GM12878 (cell line): ENCODE measurements around the gene CRYBB1.

ENCODE experiments used
- ATF3 ChIP-seq: IDR thresholded peaks from 2 replicates; pipeline ENCODE4 v1.6.1; 2011; ENCODE audit warnings: low read depth, mild to moderate bottlenecking, low read length, moderate library complexity, borderline replicate concordance; ENCODE audit errors: extremely low read depth
- FOXK2 ChIP-seq: fragments of 450-650 bp; IDR thresholded peaks from 2 replicates; pipeline ENCODE4 v1.6.1; 2017; ENCODE audit warnings: mild to moderate bottlenecking, moderate library complexity

GRCh38 chr22:26632422-26633155, 14.8 kb upstream of the CRYBB1 start:
- TF ChIP-seq FOXK2 (no peak), ATF3 (no peak)
